Renal cortical epithelial cell (primary cell): ENCODE results near the gene FGF14. TPM values are rescaled to one million over a fixed set of nuclear protein-coding genes. Genes with fewer than 3 reads are reported as not detected.
"Not testable (repeated sequence)": the region's sequence is repeated elsewhere in the genome, so short reads cannot be mapped to it uniquely, and the experiment has no call there.

Source experiments
- DNase-seq: peaks from one replicate; pipeline ENCODE4 v3.0.0-alpha.2; 2011; ENCODE audit warnings: low read depth
- total RNA-seq: library from RNA; depleted of rRNA; stranded (reverse); fragments of >200 nt; gene quantifications from 2 replicates; pipeline ENCODE4 v1.2.3, GENCODE V29; 2014

FGF14 gene
- total RNA-seq, 1 donor from 2014 or later = 0.70 TPM

- DNase-seq = no peak
These were observed 533.0 kb downstream of the FGF14 start for GRCh38 chr13:101868585-101869469.

- no peak for DNase-seq
These were observed 534.8 kb downstream of the FGF14 start for GRCh38 chr13:101866889-101867581.

- no peak for DNase-seq
These were observed 543.0 kb downstream of the FGF14 start for GRCh38 chr13:101858860-101859259.

GRCh38 chr13:101846701-101847100, 555.1 kb downstream of the FGF14 start:
- DNase-seq = no peak

- peak; percentile 19 for DNase-seq
These were observed 555.6 kb downstream of the FGF14 start for GRCh38 chr13:101846249-101846648.

- DNase-seq = peak; percentile 51
These were observed 556.4 kb downstream of the FGF14 start for GRCh38 chr13:101845245-101846020.

GRCh38 chr13:101841698-101842097, 560.1 kb downstream of the FGF14 start:
- DNase-seq = no peak

GRCh38 chr13:101838323-101838722, 563.5 kb downstream of the FGF14 start:
- no peak for DNase-seq

GRCh38 chr13:101837778-101838177, 564.1 kb downstream of the FGF14 start:
- DNase-seq = not testable (repeated sequence)

- DNase-seq = no peak
These were observed 564.6 kb downstream of the FGF14 start for GRCh38 chr13:101837288-101837687.

- DNase-seq = no peak
These were observed 565.9 kb downstream of the FGF14 start for GRCh38 chr13:101835920-101836319.

GRCh38 chr13:101833671-101834070, 568.2 kb downstream of the FGF14 start:
- DNase-seq = no peak

- DNase-seq = no peak
These were observed 571.8 kb downstream of the FGF14 start for GRCh38 chr13:101830035-101830434.

GRCh38 chr13:101829484-101829883, 572.4 kb downstream of the FGF14 start:
- peak; percentile 90 for DNase-seq

GRCh38 chr13:101828119-101828518, 573.7 kb downstream of the FGF14 start:
- no peak for DNase-seq

GRCh38 chr13:101817898-101818297, 584.0 kb downstream of the FGF14 start:
- no peak for DNase-seq

GRCh38 chr13:101811881-101812280, 590.0 kb downstream of the FGF14 start:
- no peak for DNase-seq

GRCh38 chr13:101811284-101811839, 590.5 kb downstream of the FGF14 start:
- no peak for DNase-seq

- DNase-seq = no peak
These were observed 602.7 kb downstream of the FGF14 start for GRCh38 chr13:101799196-101799595.

GRCh38 chr13:101798437-101798836, 603.4 kb downstream of the FGF14 start:
- no peak for DNase-seq

GRCh38 chr13:101795460-101795859, 606.4 kb downstream of the FGF14 start:
- no peak for DNase-seq

GRCh38 chr13:101795025-101795424, 606.8 kb downstream of the FGF14 start:
- DNase-seq = no peak
